ENCODE data around the gene SCAMP2. TPM values are rescaled to one million over a fixed set of nuclear protein-coding genes. Genes with fewer than 3 reads are reported as not detected.

SCAMP2 gene
- total and polyA plus RNA-seq, 2 donors (not counting 1 experiment from before 2014, with no cell fraction given) = 85.1 to 105 TPM

- peaks cover 0 to 74% of the 10 kb centered on the region in 2 experiments for H3K36me3 ChIP-seq (replicated peaks in 1 of 2; ENCODE audit: control extremely low read depth in 1 of 2, control insufficient read depth in 1 of 2, extremely low read depth in 1 of 2, insufficient read depth in 2 of 2, low read length in 1 of 2)
- Mint-ChIP-seq H3K4me1 (peaks cover 91% of the 10 kb centered on the region), H3K27ac (peak overlapping the region; percentile 74), H3K27me3 (no peaks in the 10 kb centered on the region), H3K9me3 (ENCODE audit: insufficient read depth) (no peaks in the 10 kb centered on the region), H3K4me3 (peak overlapping the region; percentile 71)
- peaks cover 95 to 99% of the 10 kb centered on the region in 2 donors for H3K4me1 ChIP-seq (ENCODE audit: control insufficient read depth in 2 of 2, insufficient read depth in 2 of 2, low read length in 2 of 2)
- H3K27me3 ChIP-seq (replicated peaks in 1 of 4; ENCODE audit: control extremely low read depth in 1 of 4, control insufficient read depth in 3 of 4, insufficient read depth in 4 of 4, low read length in 3 of 4) = no peaks in the 10 kb centered on the region
- DNase-seq = no peak
- no peak overlapping the region for H3K4me3 ChIP-seq (ENCODE audit: control extremely low read depth in 1 of 5, extremely low read depth in 1 of 5, insufficient read depth in 1 of 5, low read depth in 2 of 5, low read length in 4 of 5)
- peak overlapping the region; percentile 39 to 93 for H3K27ac ChIP-seq (ENCODE audit: low read length in 2 of 2)
- CTCF ChIA-PET = interaction anchor here (1.0 to 37.1 kb wide), 12 partner anchors 0 to 391 kb away, joined by 3 to 2548 read pairs (median 4); partner anchors contain the start of genes CSK, FAM219B and LMAN1L
- peaks cover 100% of the 10 kb centered on the region for H3K79me2 ChIP-seq (ENCODE audit: control insufficient read depth, insufficient read depth, low read length)
- H2AFZ ChIP-seq (ENCODE audit: insufficient read depth, low read depth, low read length, poor library complexity, severe bottlenecking) = no peak overlapping the region
- TF ChIP-seq CTCF (IDR thresholded peaks at IDR 0.05) = no peak
- no peak for TF ChIP-seq EZH2 (IDR thresholded peaks at IDR 0.05; ENCODE audit: borderline replicate concordance, insufficient read depth, low read depth, low read length, poor library complexity, severe bottlenecking)
- 77% methylated on average over 5 of the region's 9 CpGs for WGBS (ENCODE audit: insufficient coverage)
- peak overlapping the region; percentile 91 for H3K4me2 ChIP-seq (replicated peaks; ENCODE audit: low read depth, low read length, poor library complexity, severe bottlenecking)
- intact Hi-C loops (cut with micrococcal nuclease) = no loop called here
- no peak for ATAC-seq (ENCODE audit: low read depth)
- H3K9ac ChIP-seq (ENCODE audit: low read length) = peak overlapping the region; percentile 20
- POLR2A ChIA-PET = interaction anchor here (0.6 to 15.8 kb wide), 4 partner anchors 10 to 421 kb away, joined by 3 to 572 read pairs (median 4); partner anchors contain the start of genes CSK and MPI
- no peaks in the 10 kb centered on the region for H3K9me3 ChIP-seq (ENCODE audit: control extremely low read depth in 1 of 3, control insufficient read depth in 2 of 3, insufficient read depth in 1 of 3, low read length in 2 of 3)
- peaks cover 77% of the 10 kb centered on the region for H4K20me1 ChIP-seq (ENCODE audit: control insufficient read depth, insufficient read depth, low read length, poor library complexity, severe bottlenecking)
Measured at GRCh38 chr15:74794248-74794969, 78.8 kb downstream of the SCAMP2 start.

Small RNAs within 50 kb of the gene (small RNA-seq; reads per million reads assigned to genes)
- gene CPLX3 (ENCODE audit: insufficient read length, low read depth, low replicate concordance) (not detected), gene MIR6882 (ENCODE audit: insufficient read length, low read depth, low replicate concordance) (not detected)

Other genes with a start within 250 kb of the SCAMP2 start
- 47.8 and 55.4 TPM in 2 replicates for gene EDC3, start 177.3 kb downstream of the SCAMP2 start, total RNA-seq
- 16.9 and 18.4 TPM in 2 replicates for gene EDC3, start 177.3 kb downstream of the SCAMP2 start, polyA plus RNA-seq
- not detected in 2 replicates for gene CYP1A1, start 147.8 kb downstream of the SCAMP2 start, total RNA-seq
- 0.24 and 0.25 TPM in 2 replicates for gene CYP1A1, start 147.8 kb downstream of the SCAMP2 start, polyA plus RNA-seq
- gene CYP1A2, start 124.5 kb downstream of the SCAMP2 start, total RNA-seq = not detected in 2 replicates
- not detected in 2 replicates for gene CYP1A2, start 124.5 kb downstream of the SCAMP2 start, polyA plus RNA-seq
- 325 and 343 TPM in 2 replicates for gene CSK, start 91.3 kb downstream of the SCAMP2 start, total RNA-seq
- 637 and 651 TPM in 2 replicates for gene CSK, start 91.3 kb downstream of the SCAMP2 start, polyA plus RNA-seq
- 1.1 and 1.2 TPM in 2 replicates for gene LMAN1L, start 60.5 kb downstream of the SCAMP2 start, total RNA-seq
- gene LMAN1L, start 60.5 kb downstream of the SCAMP2 start, polyA plus RNA-seq = 0.60 and 1.1 TPM in 2 replicates
- 0.17 TPM in 1 of 2 replicates, not detected in the other for gene CPLX3, start 46.7 kb downstream of the SCAMP2 start, total RNA-seq
- gene CPLX3, start 46.7 kb downstream of the SCAMP2 start, polyA plus RNA-seq = 0.60 and 0.91 TPM in 2 replicates
- gene ULK3, start 30.2 kb downstream of the SCAMP2 start, total RNA-seq = 51.1 and 55.9 TPM in 2 replicates
- 73.0 and 108 TPM in 2 replicates for gene ULK3, start 30.2 kb downstream of the SCAMP2 start, polyA plus RNA-seq
- 37.2 and 41.3 TPM in 2 replicates for gene MPI, start 16.7 kb upstream of the SCAMP2 start, total RNA-seq
- 40.7 and 59.8 TPM in 2 replicates for gene MPI, start 16.7 kb upstream of the SCAMP2 start, polyA plus RNA-seq
- 109 and 135 TPM in 2 replicates for gene FAM219B, start 33.5 kb upstream of the SCAMP2 start, total RNA-seq
- 50.6 and 80.2 TPM in 2 replicates for gene FAM219B, start 33.5 kb upstream of the SCAMP2 start, polyA plus RNA-seq
- 53.3 and 63.9 TPM in 2 replicates for gene COX5A, start 64.7 kb upstream of the SCAMP2 start, total RNA-seq
- 65.2 and 77.3 TPM in 2 replicates for gene COX5A, start 64.7 kb upstream of the SCAMP2 start, polyA plus RNA-seq
- gene RPP25, start 83.4 kb upstream of the SCAMP2 start, total RNA-seq = 3.1 and 4.4 TPM in 2 replicates
- gene RPP25, start 83.4 kb upstream of the SCAMP2 start, polyA plus RNA-seq = 0.49 and 0.92 TPM in 2 replicates
- gene SCAMP5, start 122.2 kb upstream of the SCAMP2 start, total RNA-seq = 0.24 and 0.59 TPM in 2 replicates
- 0.71 and 3.4 TPM in 2 replicates for gene SCAMP5, start 122.2 kb upstream of the SCAMP2 start, polyA plus RNA-seq
- 14.8 and 15.1 TPM in 2 replicates for gene PPCDC, start 150.2 kb upstream of the SCAMP2 start, total RNA-seq
- gene PPCDC, start 150.2 kb upstream of the SCAMP2 start, polyA plus RNA-seq = 7.9 and 19.7 TPM in 2 replicates

Data from B cell (primary cell).